HuH-7.5 (cell line): ENCODE measurements around the gene CAPN12.
A peak's percentile ranks its signal among the peaks of the same experiment; 100 is the strongest.

Experiments used
- DNase-seq: peaks from one replicate; pipeline ENCODE4 v3.0.0; 2011; ENCODE audit warnings: low spot score

The CAPN12 gene

DNA sequence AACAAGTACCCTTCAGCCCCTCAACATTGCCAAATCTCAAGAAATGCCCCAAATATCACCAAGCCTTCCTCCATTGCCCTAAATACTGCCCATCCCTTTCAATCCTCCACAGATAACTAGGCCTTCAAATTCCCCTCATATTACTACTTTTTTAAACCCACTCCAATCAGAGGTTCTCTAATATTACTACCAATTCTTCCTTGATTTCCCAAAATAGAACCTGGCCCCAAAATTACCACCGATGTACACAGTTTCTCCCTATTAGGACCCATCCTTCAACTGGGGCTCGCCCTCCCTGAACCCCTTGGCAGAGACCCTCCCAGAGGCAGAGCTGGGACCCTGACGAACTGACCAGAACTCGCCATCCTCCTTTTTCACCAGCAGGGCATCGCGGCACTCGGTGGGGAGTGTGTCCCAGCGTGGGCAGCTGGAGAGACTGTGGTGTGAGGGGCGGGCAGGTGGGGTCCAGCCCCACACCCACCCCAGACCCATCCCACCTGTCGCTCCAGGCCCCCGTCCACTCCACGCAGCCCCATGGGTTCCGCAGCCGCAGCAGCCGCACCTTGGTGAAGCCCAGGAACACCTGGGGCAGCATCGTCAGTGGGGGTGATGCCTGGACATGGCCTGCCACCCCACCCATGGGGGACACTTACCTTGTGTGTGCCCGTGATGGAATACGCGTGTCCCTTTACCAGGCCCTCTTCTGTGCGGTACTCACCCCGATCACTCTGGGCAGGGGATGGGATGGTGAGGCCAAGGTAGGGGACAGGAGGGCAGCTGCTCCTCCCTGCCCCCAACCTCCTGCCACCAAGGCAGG lies 6.1 kb downstream of the CAPN12 start:
- no peak for DNase-seq

DNA sequence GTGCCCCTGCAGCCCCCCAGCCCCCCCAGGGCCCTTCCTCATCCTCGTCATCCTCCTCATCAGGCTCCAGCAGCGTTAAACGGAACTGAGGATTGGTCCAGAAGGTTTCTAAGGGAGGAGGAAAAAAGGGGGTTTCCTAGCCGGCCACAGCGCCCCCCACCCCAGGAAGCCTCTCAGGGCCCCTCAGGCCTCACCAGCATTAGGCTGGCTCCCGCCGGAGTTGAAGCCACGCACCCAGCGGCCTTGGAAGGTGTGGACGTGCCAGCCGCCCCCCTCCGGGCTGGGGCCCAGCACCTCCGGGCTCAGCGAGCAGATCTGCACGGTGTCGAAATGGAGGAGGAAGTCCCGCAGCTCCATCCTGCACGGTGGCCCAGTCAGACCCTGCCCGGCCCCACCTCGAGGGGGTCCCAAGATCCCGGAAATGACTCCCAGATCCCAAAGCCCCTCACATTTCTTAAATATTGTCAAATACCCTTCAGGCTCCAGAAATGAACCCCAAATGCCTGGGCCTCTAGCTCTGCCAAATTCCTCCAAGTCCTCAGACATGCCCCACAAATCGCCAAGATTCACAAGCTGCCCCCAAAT lies 6.9 kb downstream of the CAPN12 start:
- no peak for DNase-seq

DNA sequence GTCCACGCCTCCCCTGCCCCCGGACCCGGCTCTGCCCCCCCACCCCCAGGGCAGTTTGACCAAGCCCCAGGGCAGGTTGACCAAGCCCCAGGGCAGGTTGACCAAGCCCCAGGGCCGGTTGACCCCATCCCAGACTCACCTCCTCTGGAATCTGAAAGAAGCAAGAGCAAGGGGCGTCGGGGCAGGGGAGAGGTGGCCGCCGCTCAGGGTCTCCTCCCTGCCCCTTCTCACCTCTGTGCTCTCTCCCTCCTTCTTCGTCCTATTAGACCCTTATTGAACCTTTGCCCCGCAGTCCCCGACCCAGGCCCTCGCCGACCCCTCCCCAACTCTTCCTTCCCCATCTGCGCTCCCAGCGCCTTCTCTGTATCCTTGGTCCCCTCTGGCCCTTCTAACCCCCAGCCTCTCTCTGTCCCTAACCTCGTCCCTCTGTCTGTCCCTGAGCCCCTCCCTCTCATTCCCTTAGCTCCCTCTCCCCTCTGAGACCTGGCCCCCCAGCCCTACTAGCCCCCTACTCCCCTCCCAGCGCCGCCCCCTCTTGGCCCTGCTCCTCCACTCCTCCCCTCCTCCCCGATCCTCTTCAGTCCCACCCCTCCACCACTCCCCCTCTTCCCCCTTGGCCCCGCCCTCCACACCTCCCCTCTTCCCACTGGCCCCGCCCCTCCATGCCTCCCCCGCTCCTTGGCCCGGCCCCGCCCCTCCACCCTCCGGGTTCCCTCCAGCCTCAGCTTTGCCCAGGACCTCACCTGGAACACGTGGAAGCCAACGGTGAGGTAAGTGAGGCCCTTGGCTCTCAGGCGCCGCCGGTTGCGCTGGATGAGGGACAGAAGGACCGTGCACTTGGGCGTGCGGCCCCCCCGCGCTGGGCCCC lies 7.6 kb downstream of the CAPN12 start:
- peak; percentile 93 for DNase-seq

DNA sequence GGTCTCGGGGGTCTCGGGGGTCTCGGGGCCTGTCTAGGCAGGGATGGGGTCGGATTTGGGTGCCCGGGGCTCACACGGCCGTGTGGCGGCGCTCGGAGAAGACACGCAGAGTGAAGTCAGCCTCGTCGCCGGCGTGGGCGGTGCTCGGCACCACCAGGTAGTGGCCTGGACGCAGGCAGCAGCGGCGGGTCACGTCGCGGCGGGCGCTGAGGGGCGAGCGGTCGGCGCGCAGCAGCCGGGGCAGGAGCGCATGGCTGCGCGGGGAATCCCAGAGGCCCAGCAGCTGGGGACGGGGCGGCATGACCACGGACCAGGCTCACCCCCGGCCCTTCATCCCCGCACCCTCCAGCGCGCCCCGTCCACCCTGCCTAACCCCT lies 8.2 kb downstream of the CAPN12 start:
- DNase-seq: peak; percentile 79

DNA sequence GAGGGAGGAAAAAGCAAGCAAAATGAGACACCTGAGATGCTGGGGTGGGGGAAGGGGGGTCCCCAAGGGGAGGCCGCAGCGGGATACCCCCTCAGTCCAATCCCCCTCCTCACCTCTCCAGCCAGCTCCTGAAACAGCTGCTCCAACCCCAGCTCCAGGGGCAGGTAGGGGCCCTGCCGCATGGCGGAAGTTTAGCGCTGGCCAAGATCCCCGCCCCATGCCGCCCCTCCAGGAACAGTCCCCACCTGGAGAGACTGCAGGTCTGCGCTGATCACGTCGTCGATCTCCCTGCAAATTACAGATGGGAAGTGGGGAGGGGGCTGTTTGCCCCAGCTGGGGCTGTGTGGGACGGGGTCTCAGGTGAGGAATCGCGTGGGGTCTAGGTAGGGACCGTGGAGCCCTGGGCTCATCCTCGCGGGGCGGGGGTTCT lies 9.0 kb downstream of the CAPN12 start:
- no peak for DNase-seq

DNA sequence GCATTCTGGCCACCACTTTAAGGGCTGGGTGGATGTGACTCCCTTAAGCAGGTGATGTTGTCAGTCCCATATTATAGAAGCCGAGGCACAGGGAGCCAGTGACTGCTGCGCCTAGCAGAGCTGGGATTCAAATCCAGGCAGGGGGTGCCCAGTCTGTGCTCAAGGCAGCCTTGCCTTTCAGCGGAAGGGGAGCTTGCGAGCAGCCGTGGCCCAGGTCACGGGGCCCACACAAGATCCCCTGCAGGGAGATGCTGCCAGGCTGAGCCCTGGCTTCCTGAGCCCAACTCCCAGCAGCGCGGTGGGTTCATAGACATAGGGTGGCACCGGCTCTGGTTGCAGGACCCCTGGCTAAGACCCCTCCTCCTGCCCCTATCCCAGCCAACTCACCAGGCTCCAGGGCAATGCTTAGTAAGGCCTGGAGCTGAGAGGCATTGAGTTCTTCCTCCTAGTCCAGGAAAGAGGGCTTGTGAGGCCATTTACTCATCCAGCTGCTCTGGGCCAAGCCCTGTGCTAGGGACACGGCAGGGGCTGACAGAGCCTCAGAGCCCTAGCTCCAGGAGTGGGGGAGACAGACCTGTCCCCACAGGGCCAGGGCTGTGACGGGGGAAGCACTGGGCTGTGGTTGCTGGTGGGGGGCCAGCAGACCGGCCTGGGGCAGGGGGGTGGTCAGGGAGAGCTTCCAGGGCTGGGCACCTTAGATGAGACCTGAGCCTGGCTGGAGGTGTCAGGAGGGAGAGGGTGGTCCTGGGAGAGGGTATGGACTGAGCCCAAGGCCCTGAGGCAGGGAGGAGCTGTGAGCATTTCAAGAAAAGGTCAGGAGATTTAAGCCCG lies 9.6 kb downstream of the CAPN12 start:
- DNase-seq: no peak

DNA sequence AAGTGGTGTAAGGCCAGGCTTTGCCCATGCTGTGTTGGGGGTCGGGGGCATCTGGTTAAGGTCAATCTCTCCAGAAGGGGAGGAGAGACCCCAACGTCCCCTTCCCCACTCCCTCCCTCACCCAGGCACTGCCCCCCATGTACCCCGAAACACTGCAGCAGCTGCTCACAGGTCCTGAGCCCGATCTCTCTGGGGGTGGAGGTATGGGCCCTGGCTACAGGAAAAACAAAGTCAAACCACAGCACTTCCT lies 10.2 kb downstream of the CAPN12 start:
- DNase-seq: no peak

DNA sequence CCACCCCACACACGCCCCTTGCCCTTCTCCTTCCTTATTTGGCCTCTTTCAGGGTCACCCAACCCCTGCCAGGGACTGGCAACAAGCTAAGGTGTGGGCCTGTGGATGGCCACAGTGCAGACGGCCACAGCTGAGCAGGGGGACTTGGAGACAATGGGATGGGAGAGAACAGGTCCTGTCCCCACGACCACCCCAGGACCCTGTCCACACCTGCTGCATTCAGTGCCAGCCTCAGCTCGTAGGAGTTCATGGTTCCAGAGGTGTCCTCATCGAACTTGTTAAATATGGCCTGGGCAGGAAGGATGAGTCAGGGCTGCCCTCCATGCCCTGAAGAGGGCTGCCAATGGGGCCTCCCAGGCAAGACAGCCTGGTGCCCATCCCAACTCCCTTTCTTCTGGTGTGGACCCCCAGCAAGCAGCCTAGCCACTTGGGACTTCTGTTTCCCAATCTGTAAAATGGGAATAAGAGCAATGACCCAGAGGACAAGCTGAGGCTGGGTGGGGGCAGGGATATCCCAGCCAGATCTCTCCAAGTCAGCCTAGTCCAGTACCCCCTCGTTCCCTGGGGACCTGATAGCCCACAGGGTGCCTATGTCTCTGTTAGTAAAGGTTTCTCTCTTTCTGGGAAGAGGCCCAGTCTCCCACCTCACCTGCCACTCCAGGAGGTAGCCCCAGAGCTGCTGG lies 10.6 kb downstream of the CAPN12 start:
- DNase-seq: no peak

DNA sequence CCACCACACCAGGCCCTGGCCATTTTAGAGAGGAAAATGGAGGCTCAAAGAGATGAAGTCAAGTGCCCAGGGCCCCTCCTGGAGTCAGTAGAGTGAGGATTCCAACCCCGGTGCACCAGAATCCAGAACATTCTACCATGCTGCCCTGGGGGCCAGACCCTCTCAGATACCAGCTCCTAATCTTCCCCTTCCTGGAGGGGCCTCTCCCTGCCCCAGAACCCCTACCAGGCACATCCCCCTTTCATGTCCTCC lies 11.1 kb downstream of the CAPN12 start:
- no peak for DNase-seq

DNA sequence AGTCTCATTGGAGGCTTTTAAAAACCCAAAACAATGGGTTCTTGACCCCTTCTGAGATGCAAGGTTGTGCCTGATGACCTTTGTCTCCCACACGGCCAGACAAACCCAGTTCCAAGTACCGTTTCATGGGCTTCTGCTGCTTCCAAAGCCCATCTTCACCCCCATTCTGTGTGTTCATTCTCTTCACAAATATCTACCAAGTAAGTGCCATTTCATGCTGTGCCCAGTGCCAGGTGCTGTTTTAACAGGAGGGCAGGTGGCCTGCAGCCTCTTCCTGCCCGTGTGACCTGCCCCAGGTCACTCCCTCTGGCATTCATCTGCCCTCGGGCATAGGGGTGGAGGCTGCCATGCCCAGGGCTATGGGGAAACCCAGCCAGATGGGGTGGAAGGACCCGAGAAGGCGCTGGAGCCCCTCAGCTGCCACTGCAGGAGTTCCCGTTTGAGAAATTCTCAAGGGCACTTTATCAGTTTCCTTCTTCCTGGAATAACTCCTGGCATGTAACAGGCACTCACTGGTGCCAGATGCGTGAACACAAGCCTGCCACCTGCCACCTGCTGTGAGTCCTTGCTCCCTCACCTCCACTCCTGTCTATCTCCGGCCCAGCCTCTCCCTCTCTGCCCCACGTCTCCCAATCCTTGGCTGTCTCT lies 12.5 kb downstream of the CAPN12 start:
- no peak for DNase-seq

DNA sequence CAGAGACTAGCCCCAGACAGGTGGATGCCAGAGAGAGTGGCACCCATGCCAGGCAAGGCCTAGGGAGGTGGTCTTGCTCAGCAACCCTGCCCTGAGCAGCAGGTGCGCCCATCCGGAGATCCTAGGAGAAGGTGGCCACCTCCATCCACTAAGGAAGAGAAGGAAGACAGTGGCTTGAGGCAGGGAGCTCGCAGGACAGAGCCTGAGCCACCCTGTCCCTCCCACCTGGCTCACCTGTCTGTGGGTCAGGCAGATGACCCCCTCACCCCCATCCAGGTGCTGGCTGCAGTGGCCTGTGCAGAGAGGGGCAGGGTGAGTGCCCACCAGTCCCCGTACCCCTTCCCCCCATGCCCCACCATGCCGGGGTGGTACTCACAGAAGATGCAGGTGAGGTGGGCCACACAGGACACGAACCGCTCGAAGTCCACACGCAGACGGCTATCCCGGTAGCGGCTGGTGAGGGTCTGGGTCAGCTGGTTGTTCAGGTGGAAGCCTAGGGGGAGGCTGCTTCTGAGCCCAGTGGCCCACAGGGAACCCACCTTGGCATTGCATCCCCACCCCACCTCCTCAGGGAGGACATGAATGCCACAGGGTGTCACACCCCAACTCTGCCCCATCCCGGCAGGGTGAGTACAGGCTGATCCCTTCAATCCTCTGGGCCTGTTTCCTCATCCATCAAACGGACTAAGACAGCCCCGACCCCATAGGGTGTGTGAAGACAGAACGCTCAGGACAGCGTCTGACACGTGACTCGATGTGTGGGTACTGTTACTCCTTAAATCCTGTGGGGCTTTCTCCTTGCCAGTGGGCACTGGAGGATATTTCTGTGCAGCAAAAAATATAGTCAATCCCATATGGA lies 13.3 kb downstream of the CAPN12 start:
- DNase-seq: no peak

DNA sequence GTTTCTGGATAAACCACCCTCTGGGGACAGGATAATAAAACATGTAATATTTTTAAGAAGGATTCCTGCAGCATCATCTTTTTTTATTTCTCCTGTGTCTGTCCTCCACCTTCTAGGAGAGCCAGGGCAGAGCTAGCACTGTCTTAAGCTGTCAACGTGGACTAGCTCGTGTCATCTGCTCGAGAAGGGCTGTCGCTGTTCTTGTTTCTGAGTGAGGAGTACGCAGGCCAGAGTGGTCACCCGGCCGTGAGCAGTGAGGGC lies 13.9 kb downstream of the CAPN12 start:
- DNase-seq: no peak

DNA sequence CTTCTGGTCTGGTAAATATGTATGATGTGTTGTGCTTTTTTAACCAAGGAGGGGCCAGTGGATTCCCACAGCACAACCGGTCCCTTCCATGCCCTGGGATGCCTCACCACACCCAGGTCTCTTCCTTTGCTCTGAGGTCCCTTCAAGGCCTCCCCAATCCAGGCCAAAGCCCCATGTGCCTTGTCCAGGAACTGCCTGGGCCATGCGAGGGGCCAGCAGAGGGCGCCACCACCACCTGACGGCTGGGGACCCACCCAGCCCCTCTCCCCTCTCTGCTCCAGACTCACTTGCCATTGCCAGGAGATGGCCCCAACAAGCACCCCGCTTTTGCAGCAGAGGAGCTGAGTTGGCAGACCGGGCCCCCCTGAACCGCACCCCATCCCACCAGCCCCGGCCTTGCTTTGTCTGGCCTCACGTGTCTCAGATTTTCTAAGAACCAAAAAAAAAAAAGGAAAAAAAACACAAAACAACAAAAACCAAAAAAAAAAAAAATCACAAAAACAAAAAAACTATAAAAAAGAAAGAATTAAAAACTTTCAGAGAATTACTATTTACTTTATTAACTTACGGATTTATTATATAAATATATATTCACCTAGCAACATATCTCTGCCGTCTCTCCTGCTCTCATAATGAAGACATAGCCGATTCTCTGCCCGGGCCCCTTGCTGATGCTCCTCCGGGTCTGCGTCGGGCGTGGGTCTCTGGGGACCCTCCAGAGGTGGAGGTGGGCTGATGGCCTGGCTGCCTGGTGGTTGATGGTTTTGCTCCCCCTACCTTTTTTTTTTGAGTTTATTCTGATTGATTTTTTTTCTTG lies 14.4 kb downstream of the CAPN12 start:
- DNase-seq: peak; percentile 84

DNA sequence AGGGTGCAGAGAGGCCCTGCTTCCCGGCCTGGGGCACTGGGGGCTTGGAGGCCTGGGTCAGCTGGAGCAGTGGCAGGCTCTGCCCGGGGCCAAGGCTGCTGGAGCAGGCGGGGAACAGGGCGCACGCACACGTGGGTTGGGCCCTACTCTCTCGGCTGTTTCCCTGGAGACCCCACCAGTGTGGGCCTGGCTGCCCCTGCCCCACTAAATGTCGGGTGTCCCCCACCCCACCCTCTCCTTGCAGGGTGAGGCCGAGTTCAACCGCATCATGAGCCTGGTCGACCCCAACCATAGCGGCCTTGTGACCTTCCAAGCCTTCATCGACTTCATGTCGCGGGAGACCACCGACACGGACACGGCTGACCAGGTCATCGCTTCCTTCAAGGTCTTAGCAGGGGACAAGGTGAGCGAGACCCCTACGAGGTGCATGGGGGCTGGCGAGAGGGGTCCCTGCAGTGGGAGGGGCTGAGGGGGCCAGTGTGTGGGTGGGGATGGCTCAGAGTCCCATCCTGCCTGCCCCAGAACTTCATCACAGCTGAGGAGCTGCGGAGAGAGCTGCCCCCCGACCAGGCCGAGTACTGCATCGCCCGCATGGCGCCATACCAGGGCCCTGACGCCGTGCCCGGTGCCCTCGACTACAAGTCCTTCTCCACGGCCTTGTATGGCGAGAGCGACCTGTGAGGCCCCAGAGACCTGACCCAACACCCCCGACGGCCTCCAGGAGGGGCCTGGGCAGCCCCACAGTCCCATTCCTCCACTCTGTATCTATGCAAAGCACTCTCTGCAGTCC lies 15.3 kb downstream of the CAPN12 start:
- DNase-seq: no peak

DNA sequence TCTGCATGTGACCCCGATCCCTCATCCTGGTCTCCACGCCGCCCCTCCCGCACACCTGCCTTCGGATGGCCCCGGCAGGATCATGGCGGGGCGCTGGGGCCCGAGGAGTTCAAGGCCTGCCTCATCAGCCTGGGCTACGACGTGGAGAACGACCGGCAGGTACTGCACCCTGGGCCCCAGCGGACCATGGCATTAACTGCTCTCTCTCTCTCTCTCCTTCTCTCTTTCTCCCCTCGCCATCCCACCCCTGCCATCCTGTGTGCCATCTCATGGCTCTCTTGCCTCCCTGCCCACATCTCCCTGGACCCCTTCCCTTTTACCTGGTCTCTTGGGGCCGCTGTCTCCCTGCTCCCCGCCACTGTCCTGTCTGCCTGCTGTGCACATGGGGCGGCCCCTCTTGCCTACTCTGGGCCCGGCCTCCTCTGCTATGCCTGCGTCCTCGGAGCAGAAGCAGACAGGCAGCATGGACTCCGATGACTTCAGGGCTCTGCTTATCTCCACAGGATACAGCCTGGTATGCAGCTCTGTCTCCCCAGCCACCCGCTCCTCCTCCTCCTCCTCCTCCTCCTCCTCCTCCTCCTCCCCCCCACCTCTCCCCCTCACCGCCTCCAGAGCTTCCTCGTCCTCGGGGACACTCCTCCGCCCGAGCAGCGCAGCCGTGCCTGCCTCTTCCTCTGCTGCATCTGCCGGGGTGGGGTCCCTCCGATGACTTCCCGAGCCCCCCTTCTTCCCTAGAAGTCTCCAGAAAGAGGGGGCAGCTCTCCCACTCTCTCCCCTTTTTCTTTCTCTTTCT lies 16.2 kb downstream of the CAPN12 start:
- DNase-seq: no peak

DNA sequence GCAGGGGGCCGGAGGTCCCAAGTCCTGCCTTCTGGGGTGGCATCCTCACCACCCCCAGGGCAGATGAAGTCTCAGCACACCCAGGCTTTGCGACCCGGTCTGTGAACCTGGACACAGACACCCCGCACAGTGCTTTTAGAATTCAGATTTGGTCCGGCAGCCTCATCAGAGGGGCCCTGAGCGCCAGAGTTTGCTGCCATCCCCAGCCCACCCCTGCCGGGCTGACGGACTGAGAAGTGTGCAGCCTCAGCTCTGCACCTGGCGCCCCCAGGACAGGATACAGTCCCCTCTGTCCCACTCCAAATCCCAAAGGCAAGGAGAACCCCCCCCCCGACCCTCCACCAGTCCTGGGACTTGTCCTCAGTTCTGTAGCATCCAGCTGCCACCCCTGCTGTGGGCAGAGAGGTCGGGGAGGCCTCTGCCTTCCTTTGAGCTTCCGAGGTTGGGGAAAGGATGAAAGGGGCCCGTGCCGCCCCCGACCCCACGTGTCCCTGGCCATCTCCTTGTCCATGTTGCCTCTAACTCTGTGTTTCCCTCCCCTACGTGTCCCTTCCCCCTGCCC lies 16.9 kb downstream of the CAPN12 start:
- DNase-seq: no peak

DNA sequence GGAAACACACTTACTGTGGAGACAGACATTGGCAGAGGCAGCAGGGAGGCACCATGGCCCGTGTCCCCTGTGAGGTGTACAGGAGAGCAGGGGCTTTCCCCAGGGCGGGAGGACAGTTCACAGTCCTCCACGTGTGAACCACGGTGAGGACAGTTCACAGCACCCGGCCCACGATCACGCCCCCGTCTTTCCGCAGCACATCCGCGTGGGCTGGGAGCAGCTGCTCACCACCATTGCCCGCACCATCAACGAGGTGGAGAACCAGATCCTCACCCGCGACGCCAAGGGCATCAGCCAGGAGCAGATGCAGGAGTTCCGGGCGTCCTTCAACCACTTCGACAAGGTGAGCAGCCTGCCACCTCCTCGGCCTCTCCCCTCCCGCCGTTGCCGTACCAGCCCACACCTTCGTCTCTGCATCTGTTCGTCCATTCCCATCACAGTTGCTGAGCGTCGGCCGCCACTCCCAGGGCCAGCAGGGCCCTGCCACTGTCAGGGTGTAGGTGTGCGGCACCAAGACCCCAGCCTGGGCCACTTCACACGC lies 17.4 kb downstream of the CAPN12 start:
- no peak for DNase-seq

DNA sequence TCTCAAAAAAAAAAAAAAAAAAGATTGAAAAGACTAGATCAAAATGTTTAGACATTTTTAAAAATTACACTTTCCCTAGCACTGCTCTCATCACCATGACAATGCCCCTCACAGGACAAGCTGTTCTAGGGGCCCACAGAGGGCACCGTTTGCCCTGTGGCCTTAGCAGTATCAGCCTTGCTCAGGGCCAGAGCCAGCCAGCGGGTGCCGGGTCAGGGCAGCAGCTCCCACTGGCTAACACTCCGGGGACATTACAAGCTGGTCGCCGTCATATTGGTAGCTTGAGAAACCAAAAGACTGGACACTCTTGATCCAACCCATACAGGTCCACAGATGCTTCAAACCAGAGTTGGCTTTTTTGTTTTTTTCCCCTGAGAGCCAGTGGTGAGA lies 18.0 kb downstream of the CAPN12 start:
- DNase-seq: no peak
